Stimulated activated CD8-positive, alpha-beta memory T cell treated with anti-CD3 and anti-CD28 coated beads, Interleukin-15, amount 100 ng/mL, for 1 hour (primary cell): ENCODE data around the gene SH3BGR.
"Not testable (repeated sequence)": the region's sequence is repeated elsewhere in the genome, so short reads cannot be mapped to it uniquely, and the experiment has no call there.

Source experiments
- DNase-seq: peaks from one replicate; pipeline ENCODE4 v3.0.0-alpha.2; 2020; ENCODE audit warnings: low read depth

Gene SH3BGR

DNA sequence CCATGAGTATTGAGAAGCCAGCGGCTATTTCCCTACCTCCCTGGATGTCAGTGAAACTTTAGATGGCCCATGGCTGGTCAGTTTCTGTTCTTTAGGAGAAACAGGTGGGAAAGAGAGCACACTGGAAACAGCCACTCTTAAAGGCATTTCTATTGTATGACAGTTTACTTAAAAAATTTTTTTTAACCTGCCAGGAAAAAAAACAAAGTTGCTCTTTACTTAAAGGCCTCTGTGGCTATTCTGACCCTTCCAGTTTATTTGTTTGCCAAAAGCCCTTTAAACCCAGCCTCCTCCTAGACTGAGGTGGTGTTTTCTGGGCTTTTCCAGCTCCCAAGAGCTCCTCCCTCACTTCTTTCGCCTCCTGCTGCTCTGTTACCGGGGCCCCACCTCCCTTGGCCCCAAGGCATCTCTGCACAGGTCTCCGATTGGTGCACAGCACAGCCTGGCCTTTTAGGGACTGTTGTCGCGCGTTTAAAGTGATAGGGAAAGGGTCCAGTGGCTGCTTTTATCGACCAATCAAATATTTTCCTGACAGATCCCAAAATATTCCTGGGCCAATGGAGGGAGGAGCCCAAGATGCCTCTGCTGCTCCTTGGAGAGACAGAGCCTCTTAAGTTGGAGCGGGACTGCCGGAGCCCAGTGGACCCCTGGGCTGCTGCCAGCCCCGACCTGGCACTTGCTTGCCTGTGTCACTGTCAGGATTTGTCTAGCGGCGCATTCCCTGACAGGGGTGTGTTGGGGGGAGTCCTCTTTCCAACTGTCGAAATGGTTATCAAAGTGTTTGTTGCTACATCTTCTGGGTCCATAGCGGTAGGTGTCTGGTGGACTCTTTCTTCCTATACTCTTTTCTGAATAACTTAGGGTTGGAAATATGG, at the start of gene SH3BGR:
Gene SH3BGR, plus strand, starts transcription at position 639 of the 875 bp plus-strand sequence. Its CDS starts 127 bp downstream, at position 766.
- no peak for DNase-seq

DNA sequence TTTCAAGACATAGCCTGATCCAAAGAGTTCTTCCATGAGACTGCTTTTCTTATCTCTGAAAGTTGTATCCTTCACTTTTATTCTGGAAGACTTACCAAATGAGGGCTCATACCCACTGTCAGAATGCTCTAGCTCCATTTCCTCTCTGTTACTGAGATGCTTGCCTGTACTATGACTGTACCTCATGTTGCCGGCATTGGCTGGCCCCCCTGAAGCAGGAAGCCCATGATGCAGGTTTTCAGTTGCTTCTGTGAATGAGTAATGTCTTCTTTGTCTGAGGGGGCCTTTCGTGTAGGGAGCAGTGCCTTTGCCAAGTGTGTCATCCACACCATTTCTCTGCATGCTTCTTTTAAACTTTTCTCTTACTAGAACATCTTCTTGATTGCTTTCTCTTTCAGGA, 45.7 kb upstream of the SH3BGR start:
- DNase-seq, result no peak

DNA sequence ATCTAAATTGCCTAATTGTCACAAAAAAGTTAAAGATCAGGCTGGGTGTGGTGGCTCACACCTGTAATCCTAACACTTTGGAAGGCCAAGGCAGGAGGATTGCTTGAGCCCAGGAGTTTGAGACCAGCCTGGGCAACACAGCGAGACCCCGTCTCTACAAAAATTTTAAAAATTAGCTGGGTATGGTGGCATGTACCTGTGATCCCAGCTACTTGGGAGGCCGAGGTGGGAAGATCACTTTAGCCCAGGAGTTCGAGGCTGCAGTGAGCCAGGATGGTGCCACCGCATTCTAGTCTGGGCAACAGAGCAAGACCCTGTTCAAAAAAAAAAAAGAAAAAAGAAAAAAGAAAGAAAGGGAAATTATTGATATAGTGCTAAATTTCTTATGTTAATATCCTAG, 32.6 kb upstream of the SH3BGR start:
- DNase-seq, result not testable (repeated sequence)

DNA sequence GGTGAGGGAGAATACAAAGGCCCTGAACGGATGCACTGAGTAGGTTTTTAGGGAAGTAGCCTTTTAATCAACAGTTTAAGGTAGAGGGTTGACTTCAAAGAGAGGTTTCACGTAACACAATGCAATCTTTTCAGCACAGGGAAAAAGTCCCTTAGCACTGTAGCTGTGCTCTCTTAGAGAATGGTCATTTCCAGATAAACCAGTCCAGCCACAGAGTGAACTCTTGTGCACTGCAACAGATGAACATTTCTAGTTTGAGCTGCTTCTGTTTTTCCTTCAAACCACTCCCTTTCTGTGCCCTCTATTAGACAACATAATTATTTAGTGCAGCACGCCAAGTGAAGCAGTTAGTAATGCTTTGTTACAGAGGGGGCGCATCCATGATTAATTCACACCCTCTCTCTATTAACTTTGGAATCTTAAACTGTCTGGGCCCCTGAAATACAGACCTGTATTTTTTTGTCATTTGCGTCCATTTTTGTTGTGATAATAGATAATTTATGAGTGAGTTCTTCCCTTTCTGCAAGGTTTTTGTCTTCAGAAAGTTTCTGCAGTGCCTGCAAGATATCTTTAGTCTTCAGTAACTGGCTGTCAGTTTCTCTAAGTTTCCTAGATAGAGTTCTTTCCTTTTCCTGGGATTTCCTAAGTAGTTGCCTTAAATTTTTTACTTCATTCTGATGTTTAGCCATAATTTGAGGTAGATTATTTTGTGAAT, 29.1 kb upstream of the SH3BGR start:
- no peak for DNase-seq

DNA sequence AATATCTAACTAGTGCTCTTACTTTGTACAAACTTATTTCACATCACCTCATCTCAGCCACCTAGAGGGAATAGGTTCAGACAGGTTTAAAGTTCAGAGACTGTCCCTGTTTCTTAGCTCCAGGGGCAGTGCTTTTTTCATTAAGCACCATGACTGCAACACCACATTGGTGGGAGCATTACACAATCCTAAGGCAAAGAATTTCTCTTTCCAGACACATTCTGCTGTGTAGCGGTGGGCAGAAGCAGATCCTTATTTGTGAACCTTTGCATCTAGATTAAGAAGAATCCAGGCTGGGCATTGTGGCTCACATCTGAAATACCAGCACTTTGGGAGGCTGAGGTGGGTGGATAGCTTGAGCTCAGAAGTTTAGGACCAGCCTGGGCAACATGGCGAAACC, 22.3 kb upstream of the SH3BGR start:
- DNase-seq, result no peak

DNA sequence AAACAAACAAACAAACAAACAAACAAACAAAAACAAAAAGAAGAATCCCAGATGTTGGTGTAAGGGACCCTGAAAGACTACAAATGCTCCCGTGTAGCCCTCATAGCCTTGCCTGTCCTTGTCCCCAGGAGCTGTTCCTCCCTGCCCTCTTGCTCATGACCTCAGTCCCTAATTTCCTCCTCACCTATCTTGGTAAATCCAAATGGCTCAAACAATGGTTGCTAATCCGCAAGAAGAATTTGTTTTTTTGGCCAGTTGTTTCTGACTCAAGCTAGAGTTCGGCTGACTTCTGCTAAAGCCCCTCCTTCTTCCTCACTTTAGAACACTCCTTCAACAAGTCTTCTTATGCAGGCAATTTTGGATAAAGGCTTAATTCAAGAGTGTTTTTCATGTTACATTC, 21.8 kb upstream of the SH3BGR start:
- no peak for DNase-seq

DNA sequence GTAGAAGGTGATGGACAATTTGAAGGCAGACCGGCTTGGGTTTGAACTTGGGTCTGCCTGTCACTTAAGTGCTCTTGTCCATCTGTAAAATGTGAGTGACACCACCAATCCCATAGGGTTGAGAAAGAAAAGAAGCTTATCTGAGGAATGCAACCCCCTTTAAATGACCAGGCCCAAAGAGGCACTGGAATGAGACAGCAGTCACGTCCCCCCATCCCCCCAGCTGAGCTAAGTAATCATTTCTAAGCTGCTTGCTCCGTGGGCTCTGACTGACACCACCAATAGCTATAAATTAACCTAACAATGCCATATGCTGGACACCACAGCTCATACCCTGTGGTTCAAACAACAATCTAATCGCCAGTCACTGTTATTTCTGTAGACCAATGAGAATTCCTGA, 21.3 kb upstream of the SH3BGR start:
- DNase-seq, result no peak

DNA sequence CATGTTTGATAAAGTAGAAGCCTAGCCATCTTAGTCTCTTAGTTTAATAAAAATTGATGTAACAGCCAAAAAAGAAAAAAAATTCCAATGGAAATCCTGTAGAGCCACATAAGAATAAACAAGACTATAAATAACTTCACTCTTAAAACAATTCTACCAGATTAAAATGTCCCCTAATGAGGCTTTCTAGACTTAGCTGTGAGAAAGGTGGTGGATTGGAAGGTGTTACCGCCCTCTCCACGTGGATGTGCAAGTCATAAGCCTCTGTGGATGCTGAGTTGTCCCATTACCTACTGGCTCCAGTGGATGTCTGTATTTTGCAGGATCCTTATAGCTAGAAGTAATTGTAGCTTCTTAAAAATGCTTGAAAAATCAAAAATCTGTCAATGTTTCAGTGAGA, 20.8 kb upstream of the SH3BGR start:
- no peak for DNase-seq

DNA sequence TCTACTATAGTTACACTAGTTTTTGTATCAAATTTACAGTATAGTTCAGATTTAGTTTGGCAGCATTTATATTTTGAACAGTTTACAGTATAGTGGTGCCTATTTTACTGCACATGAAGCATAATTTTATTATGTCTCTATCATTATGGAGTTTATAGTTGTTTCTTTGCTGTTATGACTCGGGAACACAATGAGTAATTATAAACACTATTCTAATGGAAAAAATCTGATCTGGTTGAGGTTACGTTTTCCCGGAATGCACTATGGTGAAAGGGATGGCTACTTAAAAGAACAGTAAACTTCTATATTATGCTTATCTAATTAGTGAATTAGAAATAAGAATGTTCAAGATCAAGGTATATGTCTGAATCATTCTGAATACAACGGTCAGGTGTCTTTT, 16.8 kb upstream of the SH3BGR start:
- DNase-seq, result no peak

DNA sequence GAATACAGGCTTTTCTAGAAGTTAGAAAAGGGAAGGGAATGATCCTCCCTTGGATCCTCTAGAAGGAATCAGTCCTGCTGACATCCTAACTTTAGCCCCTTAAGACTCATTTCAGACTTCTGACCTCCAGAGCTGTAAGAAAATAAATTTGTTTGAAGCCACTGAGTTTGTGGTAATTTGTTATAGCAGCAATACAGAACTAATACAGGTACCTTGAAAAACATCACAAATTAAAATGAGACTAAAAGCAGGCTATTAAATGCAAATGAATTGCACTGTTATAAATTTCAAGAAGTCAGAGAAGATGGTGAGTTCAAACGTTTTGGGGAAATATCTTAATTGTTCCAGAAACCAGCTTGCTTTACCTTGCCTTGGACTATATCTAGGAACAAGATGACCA, 12.5 kb upstream of the SH3BGR start:
- no peak for DNase-seq

DNA sequence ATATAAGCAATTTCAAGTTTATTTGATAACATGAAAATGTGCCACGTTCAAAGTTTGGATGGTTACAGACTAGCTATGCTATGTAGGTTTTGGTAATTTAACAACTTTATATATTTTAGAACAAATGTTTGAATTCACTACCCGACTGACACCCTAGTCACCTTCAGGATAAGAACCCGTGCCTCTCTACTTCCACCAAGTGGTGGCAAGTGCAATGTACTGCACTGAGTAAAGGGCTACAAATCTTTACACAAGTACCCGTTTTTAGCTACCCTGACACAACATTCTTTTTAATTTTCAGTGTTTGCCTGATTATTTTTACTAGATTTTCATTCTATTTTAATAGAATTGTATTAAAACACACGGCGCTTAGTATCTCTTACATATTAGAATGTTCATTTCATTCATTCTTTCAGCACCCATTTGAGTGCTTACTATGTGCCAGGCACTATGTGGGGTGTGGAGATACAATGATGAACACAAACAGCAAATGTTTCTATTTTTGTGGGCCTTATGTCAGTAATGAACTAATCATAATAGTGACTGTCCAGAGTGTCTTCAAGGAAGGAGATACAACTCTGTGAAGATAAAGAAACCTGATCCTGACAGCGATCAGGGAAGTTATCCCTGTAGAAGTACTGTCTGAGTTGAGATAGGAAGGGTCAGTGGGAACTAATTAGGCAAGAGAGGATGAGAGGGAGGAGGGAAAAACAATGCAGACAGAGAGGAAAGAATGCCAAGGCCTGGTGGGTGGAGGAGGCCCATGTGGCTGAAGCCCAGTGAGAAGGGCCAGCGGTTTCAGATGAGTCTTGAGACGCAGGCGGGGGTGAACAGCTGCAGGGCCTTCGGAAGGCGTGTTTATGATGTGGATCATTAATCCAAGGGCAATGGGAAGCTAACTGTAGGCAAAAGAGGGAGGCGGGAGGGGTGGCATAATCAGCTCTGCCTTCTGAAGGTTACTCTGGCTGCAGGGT, 10.0 kb upstream of the SH3BGR start:
- no peak for DNase-seq

DNA sequence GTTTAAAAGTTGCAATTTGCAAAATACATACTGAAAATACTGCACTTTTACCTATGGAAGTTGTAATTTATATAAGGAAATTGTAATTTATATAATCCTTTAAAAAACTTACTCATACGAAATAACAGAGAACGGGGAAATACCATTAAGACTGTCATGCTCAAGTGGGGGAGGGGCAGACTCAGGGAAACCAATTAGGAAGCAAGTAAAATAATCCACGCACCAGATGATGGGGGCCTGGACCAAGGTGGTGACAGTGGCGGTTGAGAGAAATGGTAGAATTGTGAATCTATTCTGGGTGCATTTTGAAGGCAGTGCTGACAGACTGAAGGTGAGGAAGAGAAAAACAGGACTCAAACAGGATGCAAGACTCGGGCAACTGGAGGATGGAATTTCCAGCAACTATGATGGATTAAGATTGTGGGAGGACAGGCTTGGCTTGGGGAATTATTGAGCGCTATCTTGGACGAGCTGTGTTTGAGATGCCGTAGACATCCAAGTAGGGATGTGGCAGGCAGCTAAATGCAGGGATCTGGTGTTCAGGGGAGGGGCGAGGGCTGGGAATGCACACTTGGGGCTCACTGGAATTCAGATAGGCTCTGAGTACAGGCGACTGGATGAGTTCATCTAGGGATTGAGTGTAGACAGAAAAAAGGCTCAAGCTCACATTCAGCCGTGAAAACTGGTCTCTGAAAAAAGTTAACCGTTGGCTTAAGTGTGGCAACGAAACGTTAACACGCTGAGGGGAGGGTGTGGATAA, 7.2 kb upstream of the SH3BGR start:
- DNase-seq, result no peak

DNA sequence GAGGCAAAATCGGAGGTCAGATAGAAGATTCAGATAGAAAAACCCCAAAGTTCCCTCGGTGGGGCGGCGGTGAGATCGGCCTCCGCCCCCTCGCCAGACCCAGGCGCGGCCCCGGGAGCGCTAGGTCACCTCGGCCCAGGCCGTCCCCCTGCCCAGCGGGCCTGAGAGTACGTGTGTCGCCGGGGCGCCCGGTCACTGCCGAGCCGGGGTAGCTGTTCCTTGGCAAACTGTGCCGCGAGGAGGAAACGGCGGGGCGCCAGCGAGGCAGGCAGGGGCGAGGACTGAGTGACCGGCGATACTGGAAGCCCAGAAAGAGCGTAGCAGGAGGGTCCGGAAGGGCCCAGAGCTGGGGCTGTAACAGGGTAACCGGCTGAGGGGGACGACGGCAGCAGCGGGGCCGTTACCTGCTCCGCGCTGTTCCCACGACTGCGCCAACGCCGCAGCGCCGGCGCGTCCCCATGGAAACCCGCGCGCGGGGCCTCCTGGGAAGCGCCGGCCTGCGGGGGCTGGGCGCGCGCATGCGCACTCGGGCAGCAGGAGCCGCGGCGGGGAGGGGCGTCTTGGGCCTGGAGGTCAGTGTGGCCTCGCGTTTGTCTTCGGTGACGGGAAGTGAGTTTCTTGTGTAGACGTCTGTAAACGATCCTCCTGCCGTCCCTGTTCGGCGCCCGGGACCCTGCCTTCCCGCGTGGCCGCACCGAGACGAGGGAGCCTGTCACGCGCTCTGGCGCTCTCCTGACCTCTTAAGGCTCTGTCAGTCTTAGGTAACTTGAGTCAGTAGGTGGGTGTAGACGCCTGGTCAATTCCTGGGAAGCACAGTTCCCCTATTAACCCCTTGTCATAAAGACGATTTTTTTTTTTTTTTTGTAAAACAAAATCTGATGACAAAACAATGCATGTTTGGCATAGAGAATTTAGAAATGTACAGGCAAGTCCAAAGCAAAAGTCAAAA, 6.2 kb upstream of the SH3BGR start, which contains the start of gene LCA5L:
Gene LCA5L, minus strand, starts transcription at position 458 of the 949 bp plus-strand sequence. CDS start 17,285 bp downstream, outside the sequence.
- peak; percentile 66 for DNase-seq

DNA sequence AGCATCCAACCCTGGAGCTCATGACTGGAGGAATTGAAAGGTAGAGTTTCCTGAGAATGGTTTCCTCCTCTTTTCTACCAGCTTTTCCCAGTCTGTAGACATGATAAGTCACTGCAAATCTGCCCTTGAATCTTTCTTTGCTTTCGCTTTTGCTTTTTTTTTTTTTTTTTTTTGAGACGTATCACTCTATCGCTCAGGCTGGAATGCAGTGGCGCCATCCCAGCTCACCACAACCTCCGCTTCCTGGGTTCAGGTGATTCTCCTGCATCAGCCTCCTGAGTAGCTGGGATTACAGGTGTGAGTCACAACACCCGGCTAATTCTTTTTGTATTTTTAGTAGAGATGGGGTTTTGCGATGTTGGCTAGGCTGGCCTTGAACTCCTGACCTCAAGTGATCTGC, 4.5 kb upstream of the SH3BGR start:
- DNase-seq, result no peak

DNA sequence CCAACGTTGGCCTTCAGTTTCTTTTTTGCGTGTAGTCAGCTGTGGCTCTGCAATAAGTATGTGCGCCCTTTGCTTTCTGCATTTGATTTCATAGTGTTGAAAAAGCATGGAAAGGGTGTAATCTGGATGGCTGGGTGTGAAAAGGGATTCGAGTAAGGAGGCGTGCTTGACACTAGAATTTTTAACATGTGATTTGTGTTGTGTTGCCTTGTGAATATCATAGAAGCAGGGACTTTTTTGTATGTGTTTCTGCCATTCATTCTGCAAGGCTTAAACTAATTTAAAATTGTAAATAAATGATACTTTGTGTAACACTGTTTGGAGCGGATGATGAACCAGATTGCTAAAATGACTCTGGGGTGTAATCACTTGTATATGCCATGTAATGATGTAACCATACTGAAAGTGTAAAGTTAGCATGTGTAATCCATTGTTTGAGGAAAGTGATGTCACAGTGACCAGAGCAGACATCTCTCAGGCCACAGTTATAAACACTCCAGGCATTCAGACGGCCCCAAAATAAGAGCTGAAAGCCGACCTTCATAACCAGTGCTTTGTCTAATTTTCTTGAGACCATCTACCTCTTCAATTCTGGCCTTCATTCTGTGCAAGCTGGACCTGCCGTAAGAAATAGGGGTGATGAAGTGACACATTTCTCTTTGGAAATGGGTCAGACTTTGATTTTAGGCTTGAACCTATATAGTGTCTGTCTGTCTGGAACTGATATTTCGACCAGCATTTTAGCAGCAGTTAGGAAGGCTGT, 618 bp downstream of the SH3BGR start:
- no peak for DNase-seq

DNA sequence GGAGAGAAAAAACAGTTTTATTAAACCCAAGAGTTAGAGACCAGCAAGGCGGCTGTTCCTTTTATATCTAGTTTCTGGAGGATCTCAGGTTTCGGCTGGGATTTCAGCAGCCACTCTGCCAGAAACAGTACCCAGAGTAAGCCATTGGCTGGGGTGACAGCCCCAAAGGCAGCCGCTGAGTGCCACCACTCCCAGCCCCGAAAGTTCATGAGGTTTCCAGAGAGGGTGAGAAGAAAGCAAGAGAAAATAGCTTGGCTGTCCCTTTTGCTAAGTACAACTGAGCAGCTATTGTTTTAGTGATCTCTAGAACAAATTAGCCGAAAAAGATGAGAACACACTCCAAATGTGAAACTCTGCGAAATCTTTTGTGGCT, 1.2 kb downstream of the SH3BGR start:
- DNase-seq, result no peak

DNA sequence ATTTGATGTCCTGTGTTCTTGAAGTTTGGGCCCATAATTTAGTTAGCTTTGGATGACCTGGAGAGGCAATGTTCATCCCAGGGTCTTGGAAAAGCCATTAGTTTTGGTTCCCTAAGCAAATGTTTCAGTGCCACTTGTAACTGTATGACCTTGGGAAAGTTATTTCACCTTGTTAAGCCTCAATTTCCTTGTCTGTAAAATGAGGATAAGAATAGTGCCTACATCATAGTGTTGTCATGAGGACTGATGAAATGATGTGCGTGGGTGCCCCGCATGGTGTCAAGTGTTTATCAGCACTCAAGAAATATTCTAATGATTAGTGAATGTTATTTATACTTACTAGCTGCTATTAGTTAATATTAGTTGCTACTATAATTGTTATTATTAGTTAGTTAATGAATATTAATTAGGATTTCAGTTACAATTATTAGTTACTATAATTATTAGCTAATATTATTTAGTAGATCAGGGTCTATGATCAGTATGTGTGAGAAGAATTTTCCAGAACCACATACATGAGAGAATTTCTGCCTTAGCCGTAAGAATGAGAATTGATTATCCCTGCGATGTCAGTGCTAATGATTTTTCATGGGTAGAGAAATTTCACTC, 1.9 kb downstream of the SH3BGR start:
- DNase-seq, result no peak

DNA sequence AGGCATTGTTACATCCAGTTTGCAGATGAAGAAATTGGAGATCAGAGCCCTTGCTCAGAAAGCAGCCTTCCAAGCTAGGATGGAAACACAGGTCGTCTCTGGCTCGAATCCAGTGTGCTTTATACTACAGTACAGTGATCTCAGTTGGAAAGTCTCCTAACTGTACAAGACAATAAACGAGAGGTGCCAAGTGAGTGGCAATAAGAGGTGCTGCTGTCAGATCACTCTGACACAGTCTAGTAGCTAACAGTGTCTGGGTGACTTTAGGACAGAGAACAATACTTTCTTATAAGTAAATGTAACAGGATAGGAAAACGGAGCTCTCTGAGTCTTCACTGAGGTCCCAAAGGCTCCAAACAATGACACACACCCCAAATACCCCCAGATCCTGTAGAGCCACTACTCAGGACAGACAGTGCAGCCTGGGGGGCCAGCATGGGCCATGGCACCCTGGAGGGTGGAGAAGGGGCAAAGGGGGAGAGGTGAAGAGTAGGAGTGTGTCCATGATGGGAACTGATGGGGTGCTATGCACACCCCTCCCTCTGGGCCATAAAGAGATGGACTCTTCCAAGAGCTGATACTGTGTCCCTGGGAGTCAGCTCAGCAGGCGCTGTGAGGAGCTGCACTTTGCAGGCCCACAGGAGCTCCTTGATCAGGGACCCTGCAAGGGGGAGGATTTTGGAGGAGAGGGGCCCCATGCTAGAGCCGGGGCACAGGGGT, 3.3 kb downstream of the SH3BGR start:
- DNase-seq, result no peak
